HG02759 (cell line): ENCODE measurements around the gene PTPN11.

Experiments used
- ATAC-seq: cut with Tn5 transposase; IDR thresholded peaks from one replicate; pipeline ENCODE4 v1.9.1; 2021; ENCODE audit warnings: mild to moderate bottlenecking, moderate library complexity; ENCODE audit not compliant: unreplicated experiment

Gene PTPN11

DNA sequence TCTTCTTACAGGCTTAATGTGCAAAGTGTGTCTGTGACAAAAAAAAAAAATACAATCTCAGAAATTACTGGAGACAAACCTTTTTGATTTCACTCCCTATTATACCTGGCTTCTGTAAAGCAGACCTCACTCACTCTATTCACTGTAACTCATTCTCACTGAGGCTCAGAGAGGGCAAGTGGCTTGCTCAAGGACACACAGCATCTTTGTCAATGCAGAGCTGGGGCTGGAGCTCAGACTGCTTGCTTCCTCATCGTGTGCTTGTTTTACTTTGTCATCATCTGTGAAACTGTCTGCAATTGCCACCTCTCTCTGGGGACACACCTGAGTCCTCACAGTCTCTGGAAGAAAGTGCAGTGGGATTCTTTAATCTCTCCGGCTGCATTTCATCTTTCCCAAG is 120.0 kb downstream of the PTPN11 start:
- ATAC-seq: no peak

DNA sequence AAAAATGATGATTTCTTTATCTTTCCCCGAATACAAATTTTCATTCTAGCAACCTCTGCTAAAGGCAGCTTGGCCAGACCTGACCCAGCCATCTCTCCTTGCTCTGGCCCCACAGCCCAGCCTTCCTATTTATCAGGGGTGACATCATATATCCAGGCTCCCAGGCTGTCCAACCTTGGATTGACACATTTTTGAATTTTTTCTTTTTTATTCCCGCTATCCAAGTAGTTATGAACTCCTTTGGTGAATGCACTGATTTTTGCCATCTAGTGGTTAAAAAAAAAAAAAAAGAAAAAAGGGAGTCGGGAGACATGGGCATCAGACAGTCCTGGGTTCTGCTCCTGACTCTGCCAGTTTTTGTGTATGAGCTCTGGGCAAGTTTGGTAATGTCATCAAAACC is 120.5 kb downstream of the PTPN11 start:
- ATAC-seq: no peak

DNA sequence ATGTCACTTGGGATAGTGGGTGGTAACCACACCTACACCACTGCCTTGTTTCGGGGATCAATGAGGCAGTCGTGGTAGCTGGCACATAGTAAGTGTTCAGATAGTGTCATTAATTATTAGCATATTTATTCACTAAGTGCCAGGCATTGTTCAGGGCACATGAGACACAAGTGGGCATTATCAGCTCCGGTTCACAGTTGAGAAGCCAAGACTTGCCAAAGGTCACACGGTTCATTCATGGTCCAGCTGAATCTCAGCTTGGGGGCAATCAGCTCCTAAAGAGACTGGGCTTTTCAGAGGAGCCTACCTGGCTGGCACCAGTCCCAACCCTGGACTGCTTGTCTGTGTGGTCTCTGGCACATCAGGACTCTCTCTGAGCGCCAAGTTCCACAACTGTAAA is 121.3 kb downstream of the PTPN11 start:
- ATAC-seq: no peak

DNA sequence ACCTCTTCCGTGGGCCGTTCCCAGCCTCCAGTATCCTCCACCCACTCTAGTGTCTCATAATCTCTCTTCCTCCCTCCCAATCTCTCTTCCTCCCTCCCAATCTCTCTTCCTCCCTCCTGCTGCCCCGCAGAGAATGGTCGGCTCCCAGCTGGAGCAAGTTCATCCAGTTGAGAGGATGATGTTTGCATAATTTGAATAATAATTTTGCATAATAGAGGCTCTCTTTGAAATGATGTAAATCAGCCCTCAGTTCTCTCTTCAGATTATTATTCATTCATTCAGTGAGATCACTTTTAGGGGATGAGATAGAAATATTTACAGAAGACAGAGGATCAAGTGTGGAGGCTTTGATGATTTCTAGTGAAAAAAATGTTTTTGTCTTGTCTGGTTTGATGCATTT is 125.0 kb downstream of the PTPN11 start:
- ATAC-seq: no peak

DNA sequence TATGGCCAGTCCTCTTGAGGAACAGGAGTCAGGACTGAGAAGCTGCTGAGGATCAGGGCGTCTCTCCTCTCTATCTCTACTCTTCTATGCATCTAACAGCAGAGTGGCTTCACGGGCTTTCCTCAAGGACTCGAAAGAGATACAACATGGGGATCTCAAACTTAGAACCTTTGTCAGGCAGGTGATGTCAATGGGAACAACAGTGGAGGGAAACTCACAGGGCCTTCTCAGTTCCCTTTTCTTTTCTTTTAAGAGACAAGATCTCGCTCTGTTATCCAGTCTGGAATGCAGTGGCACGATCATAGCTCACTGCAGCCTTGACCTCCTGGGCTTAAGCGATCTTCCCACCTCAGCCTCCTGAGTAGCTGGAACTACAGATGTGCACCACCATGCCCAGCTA is 127.6 kb downstream of the PTPN11 start:
- no peak for ATAC-seq

DNA sequence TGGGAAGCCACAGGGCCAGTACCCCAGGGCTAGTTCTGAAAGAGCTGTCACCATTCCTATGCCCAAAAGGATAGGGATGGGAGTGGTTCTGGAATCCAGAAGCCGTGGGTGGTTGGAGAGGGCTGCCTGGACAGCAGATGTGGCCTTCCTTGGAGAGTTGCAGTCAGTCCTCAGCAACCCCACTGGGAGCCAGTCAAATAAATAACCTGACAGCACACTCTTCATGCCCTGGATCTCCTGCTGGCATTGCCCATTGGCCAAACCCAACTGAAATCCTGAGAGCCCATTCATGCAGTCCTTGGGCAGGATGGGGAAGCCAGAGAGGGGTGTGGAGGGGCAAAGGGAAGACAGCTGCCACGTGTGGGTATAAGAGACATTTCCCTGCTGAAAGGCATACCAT is 128.2 kb downstream of the PTPN11 start:
- ATAC-seq: no peak

DNA sequence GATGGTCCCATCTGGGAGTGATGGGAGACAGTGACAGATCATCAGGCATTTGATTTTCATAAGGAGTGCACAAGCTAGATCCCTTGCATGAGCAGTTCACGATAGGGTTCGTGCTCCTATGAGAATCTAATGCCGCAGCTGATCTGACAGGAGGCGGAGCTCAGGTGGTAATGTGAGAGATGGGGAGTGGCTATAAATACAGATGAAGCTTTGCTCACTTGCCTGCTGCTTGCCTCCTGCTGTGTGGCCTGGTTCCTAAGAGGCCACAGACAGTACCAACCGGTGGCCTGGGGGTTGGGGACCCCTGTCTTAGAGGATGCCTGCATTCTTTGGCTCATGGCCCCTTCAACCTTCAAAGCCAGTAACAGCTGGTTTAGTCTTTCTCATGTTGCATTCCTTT is 130.3 kb downstream of the PTPN11 start:
- ATAC-seq: no peak

DNA sequence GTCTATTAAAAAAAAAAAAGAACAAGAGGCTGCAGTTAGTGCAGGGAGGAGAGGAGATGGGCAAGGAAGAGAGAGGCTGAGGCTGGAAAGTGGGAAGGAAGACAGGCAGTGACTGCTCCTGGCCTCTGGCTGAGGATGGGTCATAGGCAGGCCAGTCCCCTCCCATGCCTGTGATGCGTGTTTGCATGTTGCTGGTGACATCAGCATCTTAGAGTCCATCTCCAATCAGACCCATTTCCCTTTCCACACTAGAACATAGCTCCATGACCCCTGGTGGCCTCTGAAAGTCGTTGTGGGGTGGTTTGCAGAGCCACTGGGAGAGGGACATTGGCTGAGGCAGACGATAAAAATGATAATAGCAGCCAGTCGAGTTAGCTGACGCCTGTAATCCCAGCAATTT is 132.9 kb downstream of the PTPN11 start:
- no peak for ATAC-seq

DNA sequence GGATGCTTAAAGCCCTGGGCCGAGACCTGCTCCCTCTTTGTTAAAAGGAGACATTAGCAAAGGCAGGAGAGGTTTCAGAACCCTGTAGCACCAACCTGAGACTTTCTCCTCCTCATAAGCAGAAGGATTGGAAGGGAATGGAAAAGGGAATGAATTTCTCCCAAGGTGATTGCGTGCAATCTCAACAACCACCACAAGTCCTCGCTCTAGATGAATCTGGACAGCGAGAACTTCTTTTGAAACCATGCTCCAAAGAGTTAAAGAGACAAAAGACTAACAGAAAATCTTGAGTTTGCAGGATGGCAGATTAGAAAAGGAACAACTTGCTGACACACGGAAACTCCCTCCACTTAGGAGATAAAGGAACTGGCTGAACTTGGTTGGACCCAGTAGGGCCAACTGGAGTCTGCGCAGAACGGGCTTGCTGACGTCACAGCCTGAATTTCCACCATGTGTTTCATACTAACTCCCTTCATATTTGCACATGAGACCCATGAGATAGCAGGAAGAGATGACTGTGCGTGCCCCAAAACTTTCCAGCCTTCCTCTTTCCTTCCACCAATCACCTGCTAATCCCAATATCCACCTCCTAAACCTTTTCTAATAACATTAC is 137.0 kb downstream of the PTPN11 start:
- no peak for ATAC-seq

DNA sequence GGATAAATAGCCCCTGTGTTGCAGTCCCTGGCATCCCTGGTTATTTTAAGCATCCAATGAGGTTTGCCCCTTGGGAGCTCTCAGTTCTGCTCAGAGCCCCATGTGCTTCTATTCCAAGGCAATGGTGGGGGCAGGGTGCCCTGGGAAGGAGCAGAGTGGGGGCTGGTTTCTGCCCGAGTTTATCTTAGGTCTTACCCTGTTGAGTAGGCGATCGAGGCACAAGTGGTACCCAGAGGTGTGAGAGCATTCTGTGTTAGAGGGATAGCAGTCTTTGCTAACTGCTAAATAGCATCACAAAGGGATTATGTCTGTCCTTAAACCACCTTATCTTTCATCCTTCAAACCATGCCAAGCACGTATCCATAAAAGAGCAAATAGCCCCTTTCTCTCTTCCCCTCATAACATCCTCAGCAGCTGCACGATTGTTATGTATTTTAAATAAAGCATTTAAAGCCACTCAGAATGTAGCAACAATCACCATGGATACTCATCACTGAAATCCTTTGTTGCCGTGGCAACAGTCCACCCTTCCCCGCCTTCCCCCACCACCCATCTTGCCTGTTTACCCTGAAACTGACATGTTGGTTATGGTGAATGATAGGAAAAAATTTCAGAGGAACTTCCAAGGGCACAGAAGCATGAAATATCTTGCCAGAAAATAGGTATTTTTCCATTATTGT is 139.3 kb downstream of the PTPN11 start:
- ATAC-seq: no peak
